MG63 (cell line): ENCODE results near the gene PLA2G15. TPM values are rescaled to one million over a fixed set of nuclear protein-coding genes. Genes with fewer than 3 reads are reported as not detected.
A peak's percentile ranks its signal among the peaks of the same experiment; 100 is the strongest.

Source experiments
- DNase-seq: peaks from one replicate; pipeline ENCODE4 v3.0.0-alpha.2; 2020
- H3K27me3 ChIP-seq: fragments of 250-450 bp; sonication (Bioruptor Pico); 2 replicates; pipeline ENCODE4 v1.5.1; 2020; ENCODE audit warnings: mild to moderate bottlenecking, moderate library complexity
- H3K36me3 ChIP-seq: fragments of 250-450 bp; sonication (Bioruptor Pico); 2 replicates; pipeline ENCODE4 v1.5.1; 2020; ENCODE audit warnings: mild to moderate bottlenecking, moderate library complexity
- H3K4me3 ChIP-seq: fragments of 250-450 bp; sonication (Bioruptor Pico); 2 replicates; pipeline ENCODE4 v1.5.1; 2020; ENCODE audit warnings: mild to moderate bottlenecking, moderate library complexity
- H3K9me3 ChIP-seq: fragments of 250-450 bp; sonication (Bioruptor Pico); 2 replicates; pipeline ENCODE4 v1.5.1; 2020; ENCODE audit warnings: mild to moderate bottlenecking, moderate library complexity
- total RNA-seq: library from RNA; depleted of rRNA; stranded (reverse); fragments of >200 nt; shearing (Covaris generic); gene quantifications from 2 replicates; pipeline ENCODE4 v1.2.3, GENCODE V29; 2014; ENCODE audit warnings: low replicate concordance

Gene PLA2G15
- total RNA-seq, 1 experiment from 2014 or later, result 13.7 TPM

- Histone ChIP-seq H3K27me3 (no peaks in the 10 kb centered on the region), H3K36me3 (no peaks in the 10 kb centered on the region), H3K9me3 (no peaks in the 10 kb centered on the region), H3K4me3 (no peak overlapping the region)
- no peak for DNase-seq
Observed at GRCh38 chr16:68242926-68243858, 2.0 kb upstream of the PLA2G15 start.

- Histone ChIP-seq H3K4me3 (peak overlapping the region; percentile 82), H3K9me3 (no peaks in the 10 kb centered on the region), H3K36me3 (no peaks in the 10 kb centered on the region), H3K27me3 (no peaks in the 10 kb centered on the region)
- DNase-seq, result no peak
Observed at GRCh38 chr16:68244481-68244902, 681 bp upstream of the PLA2G15 start.

GRCh38 chr16:68246121-68246520 lies 948 bp downstream of the PLA2G15 start:
- Histone ChIP-seq H3K9me3 (no peaks in the 10 kb centered on the region), H3K4me3 (peak overlapping the region; percentile 82), H3K27me3 (no peaks in the 10 kb centered on the region), H3K36me3 (no peaks in the 10 kb centered on the region)
- no peak for DNase-seq

GRCh38 chr16:68246666-68247065 lies 1.5 kb downstream of the PLA2G15 start:
- Histone ChIP-seq H3K9me3 (no peaks in the 10 kb centered on the region), H3K36me3 (no peaks in the 10 kb centered on the region), H3K4me3 (no peak overlapping the region), H3K27me3 (no peaks in the 10 kb centered on the region)
- no peak for DNase-seq

- Histone ChIP-seq H3K36me3 (no peaks in the 10 kb centered on the region), H3K27me3 (no peaks in the 10 kb centered on the region), H3K9me3 (no peaks in the 10 kb centered on the region), H3K4me3 (no peak overlapping the region)
- no peak for DNase-seq
Observed at GRCh38 chr16:68247400-68247799, 2.2 kb downstream of the PLA2G15 start.

- no peaks in the 10 kb centered on the region for H3K9me3 ChIP-seq
- no peaks in the 10 kb centered on the region for H3K36me3 ChIP-seq
- H3K4me3 ChIP-seq, result no peak overlapping the region
- no peaks in the 10 kb centered on the region for H3K27me3 ChIP-seq
- DNase-seq, result no peak
Observed at GRCh38 chr16:68247932-68248331, 2.8 kb downstream of the PLA2G15 start.

- no peaks in the 10 kb centered on the region for H3K36me3 ChIP-seq
Observed at GRCh38 chr16:68249371-68249770, 4.2 kb downstream of the PLA2G15 start.

GRCh38 chr16:68250951-68251350 lies 5.8 kb downstream of the PLA2G15 start:
- no peaks in the 10 kb centered on the region for H3K27me3 ChIP-seq
- no peak for DNase-seq
- H3K4me3 ChIP-seq, result no peak overlapping the region
- H3K36me3 ChIP-seq, result no peaks in the 10 kb centered on the region
- H3K9me3 ChIP-seq, result no peaks in the 10 kb centered on the region

More at GRCh38 chr16:68249371-68249770, 4.2 kb downstream of the PLA2G15 start:
- H3K9me3 ChIP-seq, result no peaks in the 10 kb centered on the region
- no peak overlapping the region for H3K4me3 ChIP-seq
- DNase-seq, result no peak
- H3K27me3 ChIP-seq, result no peaks in the 10 kb centered on the region

GRCh38 chr16:68251832-68252231 lies 6.7 kb downstream of the PLA2G15 start:
- Histone ChIP-seq H3K27me3 (no peaks in the 10 kb centered on the region), H3K4me3 (no peak overlapping the region), H3K36me3 (no peaks in the 10 kb centered on the region), H3K9me3 (no peaks in the 10 kb centered on the region)
- no peak for DNase-seq

GRCh38 chr16:68252383-68252782 lies 7.2 kb downstream of the PLA2G15 start:
- no peaks in the 10 kb centered on the region for H3K27me3 ChIP-seq
- no peaks in the 10 kb centered on the region for H3K9me3 ChIP-seq
- H3K36me3 ChIP-seq, result no peaks in the 10 kb centered on the region
- DNase-seq, result no peak
- no peak overlapping the region for H3K4me3 ChIP-seq

- Histone ChIP-seq H3K36me3 (no peaks in the 10 kb centered on the region), H3K4me3 (no peak overlapping the region), H3K9me3 (no peaks in the 10 kb centered on the region), H3K27me3 (no peaks in the 10 kb centered on the region)
- DNase-seq, result no peak
Observed at GRCh38 chr16:68253721-68254120, 8.5 kb downstream of the PLA2G15 start.

- no peaks in the 10 kb centered on the region for H3K36me3 ChIP-seq
Observed at GRCh38 chr16:68255712-68256111, 10.5 kb downstream of the PLA2G15 start.

GRCh38 chr16:68257251-68257905 lies 12.2 kb downstream of the PLA2G15 start:
- DNase-seq, result no peak
- H3K4me3 ChIP-seq, result no peak overlapping the region
- no peaks in the 10 kb centered on the region for H3K36me3 ChIP-seq
- no peaks in the 10 kb centered on the region for H3K27me3 ChIP-seq
- no peaks in the 10 kb centered on the region for H3K9me3 ChIP-seq

More at GRCh38 chr16:68255712-68256111, 10.5 kb downstream of the PLA2G15 start:
- Histone ChIP-seq H3K9me3 (no peaks in the 10 kb centered on the region), H3K4me3 (no peak overlapping the region), H3K27me3 (no peaks in the 10 kb centered on the region)
- no peak for DNase-seq

- no peaks in the 10 kb centered on the region for H3K9me3 ChIP-seq
- DNase-seq, result peak; percentile 81
- no peak overlapping the region for H3K4me3 ChIP-seq
- no peaks in the 10 kb centered on the region for H3K27me3 ChIP-seq
- H3K36me3 ChIP-seq, result no peaks in the 10 kb centered on the region
Observed at GRCh38 chr16:68257906-68258800, 13.0 kb downstream of the PLA2G15 start.

- H3K36me3 ChIP-seq, result no peaks in the 10 kb centered on the region
- no peak for DNase-seq
- H3K9me3 ChIP-seq, result no peaks in the 10 kb centered on the region
- H3K27me3 ChIP-seq, result no peaks in the 10 kb centered on the region
- H3K4me3 ChIP-seq, result no peak overlapping the region
Observed at GRCh38 chr16:68259007-68259825, 14.0 kb downstream of the PLA2G15 start.

- no peaks in the 10 kb centered on the region; the same call in 1 of the 2 replicates for H3K36me3 ChIP-seq
- no peaks in the 10 kb centered on the region for H3K9me3 ChIP-seq
- no peaks in the 10 kb centered on the region for H3K27me3 ChIP-seq
- no peak for DNase-seq
- H3K4me3 ChIP-seq, result peak overlapping the region; percentile 72
Observed at GRCh38 chr16:68263559-68264127, 18.5 kb downstream of the PLA2G15 start.
